Lower lobe of right lung (tissue), 2 donors: ENCODE data around the gene EPS8L1. TPM values are rescaled to one million over a fixed set of nuclear protein-coding genes. Genes with fewer than 3 reads are reported as not detected.

Experiments used
- ATAC-seq, 2 donors: fragments of 200-7000 bp; cut with Tn5 transposase; one replicate each; pipeline ENCODE4 v1.9.1; 2020 to 2022; ENCODE audit warnings: mild to moderate bottlenecking in 2 of 2, moderate library complexity in 2 of 2
- DNase-seq: peaks from one replicate; pipeline ENCODE4 v3.0.0-alpha.2; 2020
- H3K27ac ChIP-seq: fragments of 200-600 bp; one replicate; pipeline ENCODE4 v1.8.0; 2022
- H3K27me3 ChIP-seq: fragments of 200-600 bp; one replicate; pipeline ENCODE4 v1.8.0; 2022; ENCODE audit warnings: low read depth
- H3K36me3 ChIP-seq: fragments of 200-600 bp; one replicate; pipeline ENCODE4 v1.8.0; 2022; ENCODE audit warnings: mild to moderate bottlenecking
- H3K4me1 ChIP-seq: fragments of 200-600 bp; one replicate; pipeline ENCODE4 v1.8.0; 2022
- H3K4me3 ChIP-seq: fragments of 200-600 bp; one replicate; pipeline ENCODE4 v1.8.0; 2022; ENCODE audit warnings: mild to moderate bottlenecking
- H3K9me3 ChIP-seq: fragments of 200-600 bp; one replicate; pipeline ENCODE4 v1.8.0; 2022
- CTCF ChIP-seq: fragments of 200-600 bp; IDR thresholded peaks from one replicate; pipeline ENCODE4 v1.8.0; 2022; ENCODE audit warnings: antibody characterized with exemption, mild to moderate bottlenecking
- intact Hi-C: fragments of 100-400 bp; cut with DNase I; formaldehyde crosslinking; loops from one replicate; pipeline ENCODE4 v1.11.0; 2022
- total RNA-seq: library from RNA; stranded (reverse); fragmentation: NEBNext Ultra II Directional; extraction: Animal tissue kit (Norgen Biotek cat#: 25700); gene quantifications from one replicate; pipeline ENCODE4 v1.2.1, GENCODE V29; 2021
- donor health status: DM: no; HTN: yes; CAD: no; lungs with severe emphysema.

EPS8L1 gene
- total RNA-seq, 1 donor from 2014 or later = 28.1 TPM

- DNase-seq = no peak
- H3K27ac ChIP-seq = no peak overlapping the region
Observed at GRCh38 chr19:55046975-55047622, 28.6 kb upstream of the EPS8L1 start.

GRCh38 chr19:55047951-55048350, 27.7 kb upstream of the EPS8L1 start:
- TF ChIP-seq CTCF = no peak
- H3K27me3 ChIP-seq = no peaks in the 10 kb centered on the region
- intact Hi-C loops = no loop called here
- H3K4me1 ChIP-seq = no peaks in the 10 kb centered on the region
- no peaks in the 10 kb centered on the region for H3K9me3 ChIP-seq
- DNase-seq = no peak
- no peak overlapping the region for H3K4me3 ChIP-seq
- no peak for ATAC-seq
- peaks cover 91% of the 10 kb centered on the region for H3K36me3 ChIP-seq
- H3K27ac ChIP-seq = no peak overlapping the region

More at GRCh38 chr19:55046975-55047622, 28.6 kb upstream of the EPS8L1 start:
- H3K4me3 ChIP-seq = no peak overlapping the region
- ATAC-seq = no peak
- H3K4me1 ChIP-seq = no peaks in the 10 kb centered on the region
- H3K9me3 ChIP-seq = no peaks in the 10 kb centered on the region
- H3K27me3 ChIP-seq = no peaks in the 10 kb centered on the region
- TF ChIP-seq CTCF = no peak
- intact Hi-C loops = no loop called here
- H3K36me3 ChIP-seq = peaks cover 92% of the 10 kb centered on the region

DNA sequence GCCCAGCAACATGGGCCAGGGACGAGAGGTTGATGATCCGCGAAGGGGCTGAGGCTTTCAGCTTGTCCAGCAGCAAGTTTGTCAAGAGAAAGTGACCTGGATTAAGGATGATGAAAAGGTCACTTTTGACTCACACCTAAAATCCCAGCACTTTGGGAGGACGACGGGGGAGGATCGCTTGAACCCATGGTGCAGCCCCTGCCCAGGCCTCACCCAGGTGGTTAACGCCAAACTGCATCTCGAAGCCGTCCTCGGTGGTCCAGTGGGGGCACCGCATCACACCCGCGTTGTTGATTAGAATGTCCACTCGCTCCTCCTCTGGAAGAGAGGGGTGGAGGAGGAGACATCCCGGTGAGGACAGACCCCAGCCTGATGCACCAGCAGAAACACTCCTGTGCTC, 27.2 kb upstream of the EPS8L1 start:
- H3K27me3 ChIP-seq = no peaks in the 10 kb centered on the region
- H3K4me1 ChIP-seq = no peaks in the 10 kb centered on the region
- H3K4me3 ChIP-seq = no peak overlapping the region
- no peak overlapping the region for H3K27ac ChIP-seq
- ATAC-seq (no peak), DNase-seq (no peak)
- no peak for TF ChIP-seq CTCF
- peaks cover 91% of the 10 kb centered on the region for H3K36me3 ChIP-seq
- intact Hi-C loops = no loop called here
- no peaks in the 10 kb centered on the region for H3K9me3 ChIP-seq

DNA sequence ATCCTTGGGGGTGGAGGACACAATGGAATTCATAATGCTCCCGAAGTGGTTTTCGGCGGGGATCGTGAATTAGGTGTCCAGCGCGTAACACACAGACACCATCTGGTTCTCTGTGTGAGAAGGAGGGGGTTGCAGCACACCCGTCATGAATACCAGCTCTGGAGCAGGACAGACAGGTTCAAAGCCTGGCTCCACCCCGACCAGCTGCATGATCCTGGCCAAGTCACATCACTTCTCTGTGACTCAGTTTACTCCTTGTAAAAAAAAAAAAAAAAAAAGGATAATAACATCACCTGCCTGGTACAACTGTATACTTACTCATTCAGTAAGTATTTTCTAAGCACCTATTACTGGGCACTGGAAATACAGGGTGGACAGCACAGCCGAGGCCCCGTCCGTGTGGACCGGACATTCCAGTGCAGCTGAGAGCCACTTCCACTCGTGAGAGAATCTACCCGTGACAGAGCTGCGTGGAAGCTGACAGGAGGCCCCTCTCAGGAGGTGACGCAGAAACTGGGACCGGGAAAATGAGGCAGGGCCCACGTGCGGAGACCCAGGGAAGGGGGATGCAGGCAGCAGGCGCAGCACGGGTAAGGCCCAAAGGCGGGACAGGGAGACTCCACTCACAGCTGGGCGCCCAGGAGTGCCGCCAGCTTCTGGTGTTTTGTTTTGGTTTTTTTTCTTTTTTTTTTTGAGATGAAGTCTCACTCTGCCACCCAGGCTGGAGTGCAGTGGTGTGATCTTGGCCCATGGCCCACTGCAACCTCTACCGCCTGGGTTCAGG, 24.7 kb upstream of the EPS8L1 start:
- H3K4me3 ChIP-seq = no peak overlapping the region
- intact Hi-C loops = no loop called here
- H3K27ac ChIP-seq = no peak overlapping the region
- H3K4me1 ChIP-seq = no peaks in the 10 kb centered on the region
- ATAC-seq = no peak
- TF ChIP-seq CTCF = no peak
- no peaks in the 10 kb centered on the region for H3K27me3 ChIP-seq
- no peaks in the 10 kb centered on the region for H3K9me3 ChIP-seq
- H3K36me3 ChIP-seq = peaks cover 91% of the 10 kb centered on the region
- no peak for DNase-seq

DNA sequence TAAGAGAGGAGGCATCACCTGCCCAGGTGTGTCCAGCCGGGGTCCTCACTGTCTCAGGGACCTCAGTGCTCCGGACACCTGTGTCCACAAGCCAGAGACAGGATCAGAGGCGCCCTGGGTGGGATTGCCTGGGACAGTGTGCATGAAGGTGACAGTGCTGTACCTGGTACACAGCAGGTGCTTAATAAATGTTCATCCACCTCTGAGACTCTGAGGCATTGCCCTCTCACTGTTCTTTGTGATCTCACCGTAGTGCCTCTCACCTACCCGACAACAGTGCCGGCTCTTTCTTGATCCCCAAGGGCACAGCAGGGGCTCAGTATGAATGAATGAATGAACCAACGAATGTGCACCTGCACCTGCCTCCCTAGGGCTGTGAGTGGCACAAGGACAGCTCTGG, 21.9 kb upstream of the EPS8L1 start:
- Histone ChIP-seq H3K27ac (no peak overlapping the region), H3K9me3 (no peaks in the 10 kb centered on the region), H3K27me3 (no peaks in the 10 kb centered on the region), H3K36me3 (peaks cover 91% of the 10 kb centered on the region), H3K4me3 (no peak overlapping the region), H3K4me1 (no peaks in the 10 kb centered on the region)
- ATAC-seq = no peak
- intact Hi-C loops = no loop called here
- DNase-seq = no peak
- TF ChIP-seq CTCF = no peak
